Measurements from ENCODE around the gene HS1BP3. TPM values are rescaled to one million over a fixed set of nuclear protein-coding genes. Genes with fewer than 3 reads are reported as not detected.

Gene HS1BP3
- total RNA-seq, 1 experiment from 2014 or later, result 26.4 TPM

DNA sequence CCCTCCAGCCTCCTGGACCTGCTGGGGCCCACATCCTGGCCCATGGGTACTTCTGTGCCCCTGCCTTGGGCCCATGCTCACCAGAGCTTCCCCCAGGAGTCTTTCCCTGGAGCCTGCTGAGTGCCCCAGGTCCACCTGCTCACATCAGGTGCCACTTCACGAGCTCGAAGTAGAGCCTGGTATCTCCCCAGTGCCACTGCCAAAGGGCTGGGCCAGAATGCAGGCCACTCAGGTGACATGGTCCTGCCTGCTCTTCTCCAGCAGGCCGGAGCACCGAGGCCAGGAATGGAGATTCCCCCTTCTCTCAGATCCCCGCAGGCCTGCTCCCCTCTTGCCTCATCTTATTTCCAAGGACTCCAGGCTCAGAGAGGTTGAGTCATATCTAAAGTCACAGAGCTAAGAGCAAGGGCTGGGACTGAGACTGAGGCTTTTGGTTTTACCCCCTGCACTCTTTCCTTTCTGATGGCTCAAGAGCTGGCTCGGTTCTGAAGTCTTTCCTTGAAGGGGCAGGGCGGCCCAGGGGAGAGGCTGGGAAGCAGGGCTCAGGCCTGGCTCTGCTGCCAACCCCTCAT, 79.2 kb downstream of the HS1BP3 start:
- Mint-ChIP-seq H3K27me3 (ENCODE audit: unreplicated experiment) (no peaks in the 10 kb centered on the region), H3K36me3 (ENCODE audit: insufficient read depth, unreplicated experiment) (no peaks in the 10 kb centered on the region), H3K27ac (ENCODE audit: unreplicated experiment) (no peak overlapping the region), H3K4me1 (ENCODE audit: low read depth, unreplicated experiment) (peaks cover 33% of the 10 kb centered on the region), H3K9me3 (ENCODE audit: low read depth, unreplicated experiment) (no peaks in the 10 kb centered on the region), H3K4me3 (ENCODE audit: low read depth, unreplicated experiment) (no peak overlapping the region)
- no peak for DNase-seq
- intact Hi-C loops (cut with micrococcal nuclease; ENCODE audit: unreplicated experiment), result no loop called here
- CTCF ChIA-PET, result no interaction called here
- BruUV-seq (replicated peaks), result no TSS peak
- TF ChIP-seq, protein P1, sequence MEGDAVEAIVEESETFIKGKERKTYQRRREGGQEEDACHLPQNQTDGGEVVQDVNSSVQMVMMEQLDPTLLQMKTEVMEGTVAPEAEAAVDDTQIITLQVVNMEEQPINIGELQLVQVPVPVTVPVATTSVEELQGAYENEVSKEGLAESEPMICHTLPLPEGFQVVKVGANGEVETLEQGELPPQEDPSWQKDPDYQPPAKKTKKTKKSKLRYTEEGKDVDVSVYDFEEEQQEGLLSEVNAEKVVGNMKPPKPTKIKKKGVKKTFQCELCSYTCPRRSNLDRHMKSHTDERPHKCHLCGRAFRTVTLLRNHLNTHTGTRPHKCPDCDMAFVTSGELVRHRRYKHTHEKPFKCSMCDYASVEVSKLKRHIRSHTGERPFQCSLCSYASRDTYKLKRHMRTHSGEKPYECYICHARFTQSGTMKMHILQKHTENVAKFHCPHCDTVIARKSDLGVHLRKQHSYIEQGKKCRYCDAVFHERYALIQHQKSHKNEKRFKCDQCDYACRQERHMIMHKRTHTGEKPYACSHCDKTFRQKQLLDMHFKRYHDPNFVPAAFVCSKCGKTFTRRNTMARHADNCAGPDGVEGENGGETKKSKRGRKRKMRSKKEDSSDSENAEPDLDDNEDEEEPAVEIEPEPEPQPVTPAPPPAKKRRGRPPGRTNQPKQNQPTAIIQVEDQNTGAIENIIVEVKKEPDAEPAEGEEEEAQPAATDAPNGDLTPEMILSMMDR (IDR thresholded peaks at IDR 0.05; ENCODE audit: unreplicated experiment), result no peak

DNA sequence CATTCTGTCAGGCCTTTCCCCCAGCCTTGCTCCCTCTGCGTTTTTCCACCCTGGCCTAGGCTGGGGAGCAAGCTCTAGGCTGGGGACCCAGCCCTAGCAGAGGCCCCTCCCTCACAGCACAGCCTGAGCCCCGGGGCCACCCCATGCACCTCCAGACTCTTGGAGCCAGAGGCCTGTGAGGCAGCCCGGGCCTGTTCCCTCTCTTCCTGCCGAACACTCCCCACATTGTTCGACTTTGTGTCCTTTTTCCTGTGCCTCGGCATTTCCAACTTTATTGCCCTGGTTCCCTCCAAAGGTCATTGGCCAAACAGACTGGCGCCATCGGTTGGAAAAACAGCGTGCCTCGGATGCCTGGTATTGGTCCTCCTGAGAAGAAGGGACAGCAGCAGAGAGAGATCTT, 79.7 kb downstream of the HS1BP3 start:
- H3K4me1 Mint-ChIP-seq (ENCODE audit: low read depth, unreplicated experiment), result peaks cover 28% of the 10 kb centered on the region
- H3K36me3 Mint-ChIP-seq (ENCODE audit: insufficient read depth, unreplicated experiment), result no peaks in the 10 kb centered on the region
- no peak overlapping the region for H3K27ac Mint-ChIP-seq (ENCODE audit: unreplicated experiment)
- TF ChIP-seq, protein P1 (IDR thresholded peaks at IDR 0.05; ENCODE audit: unreplicated experiment), result no peak
- no peak for DNase-seq
- intact Hi-C loops (cut with micrococcal nuclease; ENCODE audit: unreplicated experiment), result no loop called here
- no TSS peak for BruUV-seq (replicated peaks)
- H3K27me3 Mint-ChIP-seq (ENCODE audit: unreplicated experiment), result no peaks in the 10 kb centered on the region
- H3K9me3 Mint-ChIP-seq (ENCODE audit: low read depth, unreplicated experiment), result no peaks in the 10 kb centered on the region
- CTCF ChIA-PET, result no interaction called here
- no peak overlapping the region for H3K4me3 Mint-ChIP-seq (ENCODE audit: low read depth, unreplicated experiment)

DNA sequence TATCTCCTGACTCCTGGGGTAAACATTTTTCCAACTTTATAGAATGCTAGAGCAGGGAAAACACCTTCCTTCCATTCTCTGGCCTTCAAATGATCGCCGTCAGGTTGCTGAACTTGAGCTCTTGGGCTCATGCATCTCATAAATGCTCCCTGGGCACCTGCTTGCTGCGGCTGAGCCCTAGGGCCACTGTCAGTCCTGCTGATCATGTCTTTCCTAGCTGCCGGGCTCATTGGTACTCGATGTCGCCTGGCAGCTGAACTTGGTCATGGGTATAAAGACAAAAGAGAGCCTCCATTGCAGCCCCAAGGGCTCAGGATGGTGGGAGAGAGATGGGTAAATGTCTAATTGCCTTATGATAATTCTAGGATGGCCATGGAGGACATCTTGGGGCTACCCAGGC, 80.6 kb downstream of the HS1BP3 start:
- TF ChIP-seq, protein P1 (IDR thresholded peaks at IDR 0.05; ENCODE audit: unreplicated experiment), result no peak
- H3K4me1 Mint-ChIP-seq (ENCODE audit: low read depth, unreplicated experiment), result peaks cover 24% of the 10 kb centered on the region
- no TSS peak for BruUV-seq (replicated peaks)
- H3K9me3 Mint-ChIP-seq (ENCODE audit: low read depth, unreplicated experiment), result no peaks in the 10 kb centered on the region
- H3K36me3 Mint-ChIP-seq (ENCODE audit: insufficient read depth, unreplicated experiment), result no peaks in the 10 kb centered on the region
- no peaks in the 10 kb centered on the region for H3K27me3 Mint-ChIP-seq (ENCODE audit: unreplicated experiment)
- no peak for DNase-seq
- no peak overlapping the region for H3K4me3 Mint-ChIP-seq (ENCODE audit: low read depth, unreplicated experiment)
- H3K27ac Mint-ChIP-seq (ENCODE audit: unreplicated experiment), result no peak overlapping the region
- intact Hi-C loops (cut with micrococcal nuclease; ENCODE audit: unreplicated experiment), result no loop called here
- CTCF ChIA-PET, result no interaction called here

DNA sequence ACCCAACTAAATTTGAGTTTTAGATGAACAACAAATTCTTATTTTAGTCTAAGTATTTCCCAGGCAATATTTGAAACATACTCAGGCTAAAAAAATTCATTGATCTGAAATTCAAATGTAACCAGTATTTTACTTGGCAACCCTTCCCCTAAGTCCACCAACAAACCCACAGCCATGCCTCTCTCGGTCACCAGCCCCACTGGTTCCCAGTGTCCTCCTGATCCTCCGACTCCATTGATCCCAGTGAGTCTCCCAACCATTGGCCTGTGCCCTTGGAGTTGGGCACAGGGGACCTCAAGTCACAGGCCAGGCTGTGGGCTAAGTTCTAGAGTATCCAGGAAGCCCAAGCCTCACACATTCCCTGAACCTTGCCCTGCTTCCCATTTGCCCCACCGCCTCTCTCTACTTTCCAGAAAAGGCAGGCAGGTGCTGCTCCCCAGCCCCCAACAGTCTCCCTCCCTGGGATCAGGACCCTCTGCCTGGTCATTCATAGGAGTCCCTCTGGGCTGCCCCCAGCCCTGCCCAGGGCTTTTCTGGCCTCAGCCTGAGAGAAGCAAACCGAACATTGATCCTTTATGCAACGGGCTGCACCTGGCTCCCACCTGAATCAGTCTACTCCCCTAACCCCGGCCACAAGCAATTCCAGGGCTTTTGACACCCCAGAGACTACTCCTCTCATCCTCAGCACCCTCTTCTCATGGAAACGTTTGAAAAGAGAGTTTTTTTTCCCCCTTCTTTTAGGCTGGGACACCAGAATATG, 81.3 kb downstream of the HS1BP3 start:
- intact Hi-C loops (cut with micrococcal nuclease; ENCODE audit: unreplicated experiment), result no loop called here
- H3K27ac Mint-ChIP-seq (ENCODE audit: unreplicated experiment), result peak overlapping the region; percentile 27
- no peaks in the 10 kb centered on the region for H3K9me3 Mint-ChIP-seq (ENCODE audit: low read depth, unreplicated experiment)
- no peak for DNase-seq
- BruUV-seq (replicated peaks), result no TSS peak
- peaks cover 24% of the 10 kb centered on the region for H3K4me1 Mint-ChIP-seq (ENCODE audit: low read depth, unreplicated experiment)
- H3K4me3 Mint-ChIP-seq (ENCODE audit: low read depth, unreplicated experiment), result no peak overlapping the region
- no peaks in the 10 kb centered on the region for H3K36me3 Mint-ChIP-seq (ENCODE audit: insufficient read depth, unreplicated experiment)
- TF ChIP-seq, protein P1 (IDR thresholded peaks at IDR 0.05; ENCODE audit: unreplicated experiment), result no peak
- CTCF ChIA-PET, result no interaction called here
- H3K27me3 Mint-ChIP-seq (ENCODE audit: unreplicated experiment), result no peaks in the 10 kb centered on the region
